C4-2B (cell line): ENCODE results near the gene BYSL.

Source experiments
- ZFX ChIP-seq: fragments of 450-650 bp; IDR thresholded peaks from 2 replicates; pipeline ENCODE4 v1.6.1; 2017
- TF ChIP-seq, protein P1 (sequence below): fragments of 450-650 bp; conservative IDR thresholded peaks from 2 replicates; pipeline ENCODE4 v1.5.1; 2017; ENCODE audit warnings: mild to moderate bottlenecking

DNA sequence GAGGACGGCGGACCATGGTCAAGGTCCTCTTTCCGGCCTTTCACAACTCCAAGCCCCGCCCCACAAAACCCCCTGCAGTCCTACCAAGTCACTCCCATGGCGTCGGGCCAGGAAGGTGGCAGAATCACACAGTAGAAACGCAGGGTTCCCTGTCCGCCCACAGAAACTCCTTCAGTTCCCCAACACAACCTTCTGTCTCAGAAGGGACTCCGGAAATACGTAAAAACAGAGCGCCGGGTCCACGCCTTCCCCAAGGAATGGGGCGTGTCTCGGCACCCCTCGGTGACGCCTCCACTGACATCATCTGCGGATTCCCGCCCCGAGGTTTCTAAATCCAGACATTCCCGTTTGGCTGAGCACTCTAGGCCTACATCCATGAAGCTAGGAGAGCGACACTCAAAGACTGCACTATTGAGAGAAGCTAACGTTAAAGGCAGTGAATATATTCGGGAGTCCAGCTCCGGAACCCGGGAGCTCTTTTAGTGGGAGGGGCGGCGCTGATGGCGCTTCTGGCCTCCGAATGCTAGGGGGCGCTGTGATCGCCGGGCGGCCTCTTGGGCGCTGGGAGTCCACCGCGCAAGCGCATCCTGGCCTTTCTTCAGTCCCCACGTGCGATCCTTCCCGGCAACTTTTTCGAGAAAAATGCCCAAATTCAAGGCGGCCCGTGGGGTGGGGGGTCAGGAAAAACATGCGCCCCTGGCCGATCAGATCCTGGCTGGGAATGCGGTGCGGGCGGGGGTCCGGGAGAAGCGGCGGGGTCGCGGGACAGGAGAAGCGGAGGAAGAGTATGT lies at the start of gene BYSL, which contains the start of gene MED20:
- TF ChIP-seq, protein P1, sequence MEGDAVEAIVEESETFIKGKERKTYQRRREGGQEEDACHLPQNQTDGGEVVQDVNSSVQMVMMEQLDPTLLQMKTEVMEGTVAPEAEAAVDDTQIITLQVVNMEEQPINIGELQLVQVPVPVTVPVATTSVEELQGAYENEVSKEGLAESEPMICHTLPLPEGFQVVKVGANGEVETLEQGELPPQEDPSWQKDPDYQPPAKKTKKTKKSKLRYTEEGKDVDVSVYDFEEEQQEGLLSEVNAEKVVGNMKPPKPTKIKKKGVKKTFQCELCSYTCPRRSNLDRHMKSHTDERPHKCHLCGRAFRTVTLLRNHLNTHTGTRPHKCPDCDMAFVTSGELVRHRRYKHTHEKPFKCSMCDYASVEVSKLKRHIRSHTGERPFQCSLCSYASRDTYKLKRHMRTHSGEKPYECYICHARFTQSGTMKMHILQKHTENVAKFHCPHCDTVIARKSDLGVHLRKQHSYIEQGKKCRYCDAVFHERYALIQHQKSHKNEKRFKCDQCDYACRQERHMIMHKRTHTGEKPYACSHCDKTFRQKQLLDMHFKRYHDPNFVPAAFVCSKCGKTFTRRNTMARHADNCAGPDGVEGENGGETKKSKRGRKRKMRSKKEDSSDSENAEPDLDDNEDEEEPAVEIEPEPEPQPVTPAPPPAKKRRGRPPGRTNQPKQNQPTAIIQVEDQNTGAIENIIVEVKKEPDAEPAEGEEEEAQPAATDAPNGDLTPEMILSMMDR: peak; percentile 99
- peak; percentile 66; the same call in 1 of the 2 replicates for TF ChIP-seq ZFX
